H9 (cell line): Measurements from ENCODE around the gene NDE1. TPM values are rescaled to one million over a fixed set of nuclear protein-coding genes. Genes with fewer than 3 reads are reported as not detected.
A peak's percentile ranks its signal among the peaks of the same experiment; 100 is the strongest.

Experiments used
- DNase-seq: peaks from one replicate; pipeline ENCODE4 v3.0.0-alpha.2; 2017
- H2AFZ ChIP-seq: one replicate; pipeline ENCODE4 v1.6.1; 2013; ENCODE audit warnings: mild to moderate bottlenecking, low read length, control low read depth, moderate library complexity
- H2AK5ac ChIP-seq: 2 replicates; pipeline ENCODE4 v1.6.1; 2013; ENCODE audit warnings: low read length, control low read depth, mixed read lengths; ENCODE audit not compliant: insufficient read length
- H2BK120ac ChIP-seq: one replicate; pipeline ENCODE4 v1.6.1; 2013; ENCODE audit warnings: low read depth, mild to moderate bottlenecking, low read length, control low read depth, inconsistent platforms; ENCODE audit not compliant: poor library complexity, severe bottlenecking
- H2BK12ac ChIP-seq: 2 replicates; pipeline ENCODE4 v1.6.1; 2013; ENCODE audit warnings: low read length, control low read depth, mixed read lengths, low read depth; ENCODE audit not compliant: insufficient read length
- H2BK15ac ChIP-seq: 2 replicates; pipeline ENCODE4 v1.6.1; 2013; ENCODE audit warnings: low read depth, low read length, control low read depth
- H2BK20ac ChIP-seq: one replicate; pipeline ENCODE4 v1.6.1; 2013; ENCODE audit warnings: low read depth, mild to moderate bottlenecking, low read length, control low read depth, inconsistent platforms; ENCODE audit not compliant: poor library complexity, severe bottlenecking
- H2BK5ac ChIP-seq: 2 replicates; pipeline ENCODE4 v1.6.1; 2013; ENCODE audit warnings: low read length, control low read depth, mixed read lengths; ENCODE audit not compliant: insufficient read length
- H3K14ac ChIP-seq: 2 replicates; pipeline ENCODE4 v1.6.1; 2013; ENCODE audit warnings: low read length, control low read depth; ENCODE audit not compliant: insufficient read depth
- H3K18ac ChIP-seq: 2 replicates; pipeline ENCODE4 v1.6.1; 2013; ENCODE audit warnings: low read depth, mild to moderate bottlenecking, mixed read lengths, low read length, control low read depth; ENCODE audit not compliant: insufficient read length
- H3K23ac ChIP-seq: 2 replicates; pipeline ENCODE4 v1.6.1; 2013; ENCODE audit warnings: low read length, control low read depth, mixed read lengths, low read depth; ENCODE audit not compliant: insufficient read length
- H3K23me2 ChIP-seq: 2 replicates; pipeline ENCODE4 v1.6.1; 2013; ENCODE audit warnings: low read depth, mild to moderate bottlenecking, mixed read lengths, low read length, control low read depth; ENCODE audit not compliant: insufficient read length, poor library complexity, severe bottlenecking
- H3K27ac ChIP-seq: 2 replicates; pipeline ENCODE4 v1.5.1; 2013; ENCODE audit warnings: low read length, control low read depth, mixed read lengths, low read depth; ENCODE audit not compliant: insufficient read length
- H3K27me3 ChIP-seq: 2 replicates; pipeline ENCODE4 v1.6.1; 2013; ENCODE audit warnings: low read length, control low read depth, inconsistent platforms; ENCODE audit not compliant: insufficient read depth
- H3K4ac ChIP-seq: 2 replicates; pipeline ENCODE4 v1.6.1; 2013; ENCODE audit warnings: low read depth, mild to moderate bottlenecking, control low read depth, inconsistent platforms, low read length, moderate library complexity
- H3K4me1 ChIP-seq: 2 replicates; pipeline ENCODE4 v1.6.1; 2013; ENCODE audit warnings: low read length, control low read depth, inconsistent platforms; ENCODE audit not compliant: insufficient read depth
- H3K4me2 ChIP-seq: 2 replicates; pipeline ENCODE4 v1.6.1; 2013; ENCODE audit warnings: low read length, control low read depth, mixed read lengths; ENCODE audit not compliant: insufficient read length, insufficient read depth
- H3K56ac ChIP-seq: 2 replicates; pipeline ENCODE4 v1.6.1; 2013; ENCODE audit warnings: low read depth, mild to moderate bottlenecking, mixed read lengths, low read length, control low read depth; ENCODE audit not compliant: insufficient read length
- H3K79me1 ChIP-seq: 2 replicates; pipeline ENCODE4 v1.6.1; 2013; ENCODE audit warnings: low read depth, mild to moderate bottlenecking, moderate library complexity, low read length, control low read depth, inconsistent platforms; ENCODE audit not compliant: insufficient read depth, poor library complexity, severe bottlenecking
- H3K79me2 ChIP-seq: 2 replicates; pipeline ENCODE4 v1.6.1; 2013; ENCODE audit warnings: low read length, control low read depth, inconsistent platforms; ENCODE audit not compliant: insufficient read depth
- H3K9ac ChIP-seq: 2 replicates; pipeline ENCODE4 v1.6.1; 2013; ENCODE audit warnings: low read length, control low read depth, mixed read lengths; ENCODE audit not compliant: insufficient read length; ENCODE audit errors: extremely low read depth
- H3K9me3 ChIP-seq: one replicate; pipeline ENCODE4 v1.6.1; 2013; ENCODE audit warnings: low read depth, low read length, inconsistent platforms; ENCODE audit not compliant: control insufficient read depth
- H3T11ph ChIP-seq: one replicate; pipeline ENCODE4 v1.6.1; 2013; ENCODE audit warnings: mild to moderate bottlenecking, low read length, control low read depth, inconsistent platforms
- H4K20me1 ChIP-seq: one replicate; pipeline ENCODE4 v1.6.1; 2013; ENCODE audit not compliant: control insufficient read depth, insufficient read length, insufficient read depth
- H4K5ac ChIP-seq: 2 replicates; pipeline ENCODE4 v1.6.1; 2013; ENCODE audit warnings: low read depth, mild to moderate bottlenecking, mixed read lengths, low read length, control low read depth; ENCODE audit not compliant: insufficient read length
- H4K8ac ChIP-seq: replicated peaks from 2 replicates; pipeline ENCODE4 v1.6.1; 2013; ENCODE audit warnings: low read length, control low read depth, mixed read lengths, low read depth; ENCODE audit not compliant: insufficient read length
- H4K91ac ChIP-seq: 2 replicates; pipeline ENCODE4 v1.6.1; 2013; ENCODE audit warnings: low read depth, mild to moderate bottlenecking, moderate library complexity, mixed read lengths, low read length, control low read depth; ENCODE audit not compliant: insufficient read length
- H3K27ac Mint-ChIP-seq, 3 experiments: 2 replicates in 2 of 3; 3 replicates in 1 of 3; pipeline ENCODE4 v1.8.0; 2020 to 2021; ENCODE audit warnings: mixed read lengths in 3 of 3, mild to moderate bottlenecking in 1 of 3, moderate library complexity in 1 of 3
- H3K27me3 Mint-ChIP-seq: 2 replicates; pipeline ENCODE4 v1.8.0; 2021; ENCODE audit warnings: low read depth, mild to moderate bottlenecking, moderate library complexity, mixed read lengths
- H3K36me3 Mint-ChIP-seq, 3 experiments: 2 replicates in 2 of 3; 3 replicates in 1 of 3; pipeline ENCODE4 v1.8.0; 2020 to 2021; ENCODE audit warnings: low read depth in 3 of 3, mixed read lengths in 3 of 3; ENCODE audit not compliant: insufficient read depth in 1 of 3
- H3K4me1 Mint-ChIP-seq, 2 experiments: 2 replicates each; pipeline ENCODE4 v1.8.0; 2020; ENCODE audit warnings: mixed read lengths in 2 of 2
- H3K4me3 Mint-ChIP-seq, 2 experiments: 2 replicates in 1 of 2; 3 replicates in 1 of 2; pipeline ENCODE4 v1.8.0; 2020 to 2021; ENCODE audit warnings: mild to moderate bottlenecking in 2 of 2, mixed read lengths in 2 of 2, moderate library complexity in 1 of 2
- H3K9me3 Mint-ChIP-seq, 2 experiments: 2 replicates in 1 of 2; 3 replicates in 1 of 2; pipeline ENCODE4 v1.8.0; 2020; ENCODE audit warnings: mild to moderate bottlenecking in 2 of 2, mixed read lengths in 2 of 2, moderate library complexity in 1 of 2
- WGBS: extraction: QIAGEN DNeasy Blood & Tissue Kit; methylation state at CpG from one replicate; pipeline ENCODE4 v1.1.7; 2013; ENCODE audit warnings: missing lambda C conversion rate, low lambda C conversion rate, mixed read lengths; ENCODE audit not compliant: insufficient read length; ENCODE audit errors: extremely low coverage; 5-methylcytosine and 5-hydroxymethylcytosine counted together
- total RNA-seq: library from RNA; stranded (reverse); gene quantifications from 2 replicates; pipeline ENCODE4 v1.2.1, GENCODE V29; 2021
- TF ChIP-seq, protein P1 (sequence below): fragments of 200-600 bp; sonication (generic); conservative IDR thresholded peaks from 3 replicates; pipeline ENCODE4 v1.8.0; 2021; ENCODE audit warnings: antibody characterized with exemption, mild to moderate bottlenecking

NDE1 gene
- total RNA-seq, 1 experiment from 2014 or later: 49.6 TPM

DNA sequence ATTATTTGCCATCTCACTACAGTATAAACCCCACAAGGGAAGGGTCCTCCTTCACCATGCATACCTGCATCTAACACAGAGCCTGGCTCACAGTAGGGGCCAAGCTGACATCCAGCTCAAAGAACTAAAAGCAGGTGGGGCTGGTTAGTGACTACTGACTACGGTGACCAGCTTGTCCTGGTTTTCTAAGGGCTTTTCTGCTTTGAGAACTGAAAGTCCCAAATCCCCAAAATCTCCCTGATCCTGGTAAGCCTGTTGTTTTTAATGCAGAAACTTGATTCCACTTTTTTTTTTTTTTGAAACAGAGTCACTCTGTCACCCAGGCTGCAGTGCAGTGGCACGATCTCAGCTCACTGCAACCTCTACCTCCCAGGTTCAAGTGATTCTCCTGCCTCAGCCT lies 89.4 kb downstream of the NDE1 start:
- DNase-seq: no peak
- Histone ChIP-seq H4K20me1 (no peaks in the 10 kb centered on the region), H3K9ac (no peak overlapping the region), H4K8ac (no peak overlapping the region), H3K4ac (no peak overlapping the region), H3K14ac (no peak overlapping the region), H4K91ac (no peak overlapping the region), H3K56ac (no peak overlapping the region), H2BK120ac (no peak overlapping the region), H3T11ph (no peak overlapping the region), H3K27me3 (no peaks in the 10 kb centered on the region), H2AFZ (no peak overlapping the region), H2BK15ac (no peak overlapping the region), H3K23ac (no peak overlapping the region), H3K9me3 (no peaks in the 10 kb centered on the region), H3K27ac (no peak overlapping the region), H3K79me2 (no peaks in the 10 kb centered on the region), H3K23me2 (no peaks in the 10 kb centered on the region), H3K4me1 (no peaks in the 10 kb centered on the region), H3K18ac (no peak overlapping the region), H3K79me1 (no peaks in the 10 kb centered on the region), H2BK12ac (no peak overlapping the region), H4K5ac (no peak overlapping the region), H2BK20ac (no peak overlapping the region), H2AK5ac (no peak overlapping the region), H2BK5ac (no peak overlapping the region), H3K4me2 (no peak overlapping the region)
- TF ChIP-seq, protein P1, sequence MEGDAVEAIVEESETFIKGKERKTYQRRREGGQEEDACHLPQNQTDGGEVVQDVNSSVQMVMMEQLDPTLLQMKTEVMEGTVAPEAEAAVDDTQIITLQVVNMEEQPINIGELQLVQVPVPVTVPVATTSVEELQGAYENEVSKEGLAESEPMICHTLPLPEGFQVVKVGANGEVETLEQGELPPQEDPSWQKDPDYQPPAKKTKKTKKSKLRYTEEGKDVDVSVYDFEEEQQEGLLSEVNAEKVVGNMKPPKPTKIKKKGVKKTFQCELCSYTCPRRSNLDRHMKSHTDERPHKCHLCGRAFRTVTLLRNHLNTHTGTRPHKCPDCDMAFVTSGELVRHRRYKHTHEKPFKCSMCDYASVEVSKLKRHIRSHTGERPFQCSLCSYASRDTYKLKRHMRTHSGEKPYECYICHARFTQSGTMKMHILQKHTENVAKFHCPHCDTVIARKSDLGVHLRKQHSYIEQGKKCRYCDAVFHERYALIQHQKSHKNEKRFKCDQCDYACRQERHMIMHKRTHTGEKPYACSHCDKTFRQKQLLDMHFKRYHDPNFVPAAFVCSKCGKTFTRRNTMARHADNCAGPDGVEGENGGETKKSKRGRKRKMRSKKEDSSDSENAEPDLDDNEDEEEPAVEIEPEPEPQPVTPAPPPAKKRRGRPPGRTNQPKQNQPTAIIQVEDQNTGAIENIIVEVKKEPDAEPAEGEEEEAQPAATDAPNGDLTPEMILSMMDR: no peak
- peaks cover 9 to 20% of the 10 kb centered on the region in 2 experiments for H3K4me1 Mint-ChIP-seq
- peak overlapping the region in 1 of 3 experiments; percentile 27; a peak in 1 of 7 replicates for H3K27ac Mint-ChIP-seq
- H3K27me3 Mint-ChIP-seq: no peaks in the 10 kb centered on the region
- H3K9me3 Mint-ChIP-seq: no peaks in the 10 kb centered on the region
- WGBS: no CpG with 5 or more reads among the region's 2 CpGs
- no peaks in the 10 kb centered on the region for H3K36me3 Mint-ChIP-seq
- H3K4me3 Mint-ChIP-seq: no peak overlapping the region
